GM21367 (cell line): ENCODE measurements around the gene MRPL12.

Source experiments
- ATAC-seq: cut with Tn5 transposase; IDR thresholded peaks from one replicate; pipeline ENCODE4 v1.9.1; 2021; ENCODE audit not compliant: unreplicated experiment

The MRPL12 gene

DNA sequence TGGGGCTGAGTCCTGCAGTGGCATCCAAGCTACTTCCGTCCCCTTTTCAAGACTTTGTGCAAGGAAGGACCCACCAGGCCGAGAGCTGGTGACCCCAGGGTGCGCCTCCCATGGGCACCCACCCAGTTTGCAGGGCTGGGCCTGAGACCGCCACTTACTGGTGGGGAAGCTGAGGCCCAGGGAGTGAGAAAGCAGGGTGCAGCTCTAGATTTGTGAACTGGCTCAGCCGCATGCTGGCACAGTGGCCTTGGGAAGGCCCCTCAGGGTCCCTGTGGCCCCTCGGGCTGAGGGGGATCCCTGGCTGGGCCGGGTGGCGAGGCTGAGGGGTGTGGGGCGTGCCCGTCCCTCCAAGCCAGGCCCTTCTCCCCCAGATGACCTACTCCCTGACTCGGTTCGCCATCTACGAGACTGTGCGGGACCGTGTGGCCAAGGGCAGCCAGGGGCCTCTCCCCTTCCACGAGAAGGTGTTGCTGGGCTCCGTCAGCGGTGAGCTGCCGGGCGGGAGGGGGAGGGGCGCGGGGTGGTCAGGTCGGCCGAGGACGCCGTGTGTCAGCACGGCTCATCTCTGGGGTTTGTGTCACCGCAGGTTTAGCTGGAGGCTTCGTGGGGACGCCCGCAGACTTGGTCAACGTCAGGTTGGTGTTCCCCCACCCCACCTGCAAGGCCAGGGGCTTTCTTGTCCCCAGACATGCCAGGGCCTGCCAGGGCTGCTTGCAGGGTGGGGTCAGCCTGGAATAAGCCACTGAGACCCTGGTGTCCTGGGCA is 12.1 kb downstream of the MRPL12 start:
- no peak for ATAC-seq

DNA sequence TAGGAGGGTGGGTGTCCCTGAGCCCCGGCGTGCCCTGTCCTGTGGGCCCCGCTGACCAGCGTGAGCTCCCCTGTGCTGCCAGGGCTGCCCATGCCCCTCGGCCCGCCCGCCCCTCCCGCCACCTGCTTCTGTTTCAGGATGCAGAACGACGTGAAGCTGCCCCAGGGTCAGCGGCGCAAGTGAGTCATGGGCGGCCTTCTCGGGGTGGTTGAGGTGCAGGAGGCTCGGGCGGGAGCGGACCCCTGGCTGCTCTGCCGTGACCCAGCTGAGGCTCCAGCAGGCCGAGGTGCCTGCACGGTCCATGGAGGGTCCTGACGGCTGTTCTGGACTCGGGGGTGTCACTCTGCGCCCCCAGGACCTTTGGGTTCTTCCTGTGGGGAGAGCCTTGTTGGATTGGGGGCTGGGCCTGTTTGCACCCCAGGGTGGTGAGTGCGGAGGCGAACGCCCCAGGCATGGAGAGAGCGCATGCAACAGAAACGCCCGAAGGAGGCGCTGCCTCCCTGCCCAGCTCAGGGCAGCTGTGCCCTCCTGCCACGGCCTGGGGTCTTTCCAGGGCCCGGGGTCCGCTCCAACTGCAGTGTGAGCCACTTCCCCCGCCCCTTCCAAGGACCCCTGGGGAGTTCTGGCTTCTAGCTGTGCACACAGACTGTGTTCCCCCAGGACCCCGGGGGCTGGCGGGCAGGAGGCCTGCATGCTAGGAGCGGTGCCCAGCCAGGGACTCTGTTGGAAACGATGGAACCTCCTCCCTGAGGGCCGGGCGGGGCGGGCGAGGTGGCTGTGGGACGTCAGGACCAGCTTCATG is 12.9 kb downstream of the MRPL12 start:
- no peak for ATAC-seq

DNA sequence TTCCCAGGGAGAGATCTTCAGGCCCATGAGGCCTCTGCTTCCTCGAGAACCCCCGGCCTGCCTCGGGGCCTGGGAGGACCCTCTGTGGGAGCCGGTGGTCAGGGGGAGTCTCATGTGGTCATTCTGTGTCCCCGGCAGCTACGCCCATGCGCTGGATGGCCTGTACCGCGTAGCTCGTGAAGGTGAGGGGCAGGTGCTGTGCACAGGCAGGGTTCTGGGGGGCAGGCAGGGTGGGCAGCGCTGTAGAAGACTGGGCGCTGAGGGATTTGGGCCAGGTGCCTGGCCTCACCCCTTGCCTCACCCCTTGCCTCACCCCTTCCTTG is 13.5 kb downstream of the MRPL12 start:
- no peak for ATAC-seq

DNA sequence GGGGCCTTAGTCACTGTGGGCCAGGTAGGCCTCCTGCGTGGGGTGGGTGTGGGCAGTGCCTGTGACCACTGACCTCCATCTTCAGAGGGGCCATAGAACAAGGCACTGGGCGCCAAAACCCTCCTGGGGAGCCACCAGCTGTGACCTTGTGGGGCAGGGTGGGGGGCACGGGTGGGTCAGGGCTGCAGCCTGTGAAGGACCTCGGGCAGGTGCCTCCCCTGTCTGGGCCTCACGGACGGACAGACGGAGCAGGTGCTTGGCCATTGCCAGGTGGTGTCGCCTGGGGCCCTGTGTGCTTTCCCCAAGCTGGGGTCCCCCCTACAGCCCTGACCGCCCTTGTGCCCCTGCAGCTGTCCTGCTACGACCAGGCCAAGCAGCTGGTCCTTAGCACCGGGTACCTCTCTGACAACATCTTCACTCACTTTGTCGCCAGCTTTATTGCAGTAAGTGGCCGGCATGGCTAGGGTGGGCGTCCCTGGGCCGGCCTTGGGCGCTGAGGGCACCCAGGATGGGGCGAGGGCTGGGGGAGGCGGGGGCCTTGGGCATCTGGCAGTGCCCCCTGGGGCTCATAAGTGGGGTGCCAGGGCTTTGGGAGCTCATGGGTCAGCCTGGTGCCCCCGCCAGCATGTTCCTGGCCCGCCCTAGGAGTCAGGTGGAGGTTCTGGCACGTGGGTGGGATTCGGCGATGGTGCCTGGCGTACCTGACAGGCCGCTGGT is 14.0 kb downstream of the MRPL12 start:
- no peak for ATAC-seq

DNA sequence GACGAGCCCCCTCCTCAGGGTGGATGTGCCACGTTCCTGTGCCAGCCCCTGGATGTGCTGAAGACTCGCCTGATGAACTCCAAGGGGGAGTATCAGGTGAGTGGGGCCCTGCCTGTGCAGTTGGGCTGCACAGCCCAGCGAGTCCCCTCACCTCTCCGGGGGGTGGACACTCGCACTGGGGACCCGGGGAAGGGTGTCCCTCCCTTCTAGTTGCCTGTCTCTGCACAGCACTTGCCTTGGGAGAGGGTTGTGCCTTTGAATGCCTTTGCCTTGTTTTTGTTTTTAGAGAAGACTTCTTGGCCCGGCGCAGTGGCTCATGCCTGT is 14.6 kb downstream of the MRPL12 start:
- ATAC-seq: no peak

DNA sequence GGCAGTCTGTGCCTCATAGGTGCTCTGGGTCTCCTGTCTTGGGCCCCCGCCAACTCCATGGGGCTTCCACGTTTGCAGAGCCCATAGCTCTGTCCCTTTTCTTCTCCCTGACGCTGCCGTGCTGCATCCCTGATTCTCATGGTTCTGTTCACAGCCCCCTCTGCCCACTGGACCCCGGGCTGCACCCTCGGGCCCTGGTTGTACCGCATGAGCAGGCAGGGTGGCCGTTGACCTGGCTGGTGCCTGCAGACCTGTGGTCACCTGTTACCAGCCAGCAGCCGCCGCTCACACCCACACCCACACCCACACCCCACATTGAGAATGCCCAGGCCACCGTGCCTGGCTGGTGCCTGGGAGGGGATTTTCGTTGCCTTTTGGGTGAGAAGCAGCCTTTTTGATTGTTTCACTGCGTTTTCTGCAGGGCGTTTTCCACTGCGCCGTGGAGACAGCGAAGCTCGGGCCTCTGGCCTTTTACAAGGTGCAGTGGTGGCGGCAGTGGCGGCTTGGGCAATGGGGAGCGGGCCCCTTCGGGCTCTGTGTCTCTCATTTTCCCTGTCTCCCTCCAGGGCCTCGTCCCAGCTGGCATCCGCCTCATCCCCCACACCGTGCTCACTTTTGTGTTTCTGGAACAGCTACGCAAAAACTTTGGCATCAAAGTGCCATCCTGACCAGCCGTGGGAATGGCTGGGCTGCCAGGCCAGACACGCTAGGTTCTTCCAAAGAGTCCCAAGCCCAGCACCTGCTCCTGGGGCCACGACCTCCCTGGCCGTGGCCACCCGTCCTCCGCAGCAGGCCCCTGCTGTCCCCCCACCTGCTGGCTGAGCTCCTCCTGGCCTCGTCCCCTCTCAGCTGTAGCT is 16.5 kb downstream of the MRPL12 start:
- no peak for ATAC-seq

DNA sequence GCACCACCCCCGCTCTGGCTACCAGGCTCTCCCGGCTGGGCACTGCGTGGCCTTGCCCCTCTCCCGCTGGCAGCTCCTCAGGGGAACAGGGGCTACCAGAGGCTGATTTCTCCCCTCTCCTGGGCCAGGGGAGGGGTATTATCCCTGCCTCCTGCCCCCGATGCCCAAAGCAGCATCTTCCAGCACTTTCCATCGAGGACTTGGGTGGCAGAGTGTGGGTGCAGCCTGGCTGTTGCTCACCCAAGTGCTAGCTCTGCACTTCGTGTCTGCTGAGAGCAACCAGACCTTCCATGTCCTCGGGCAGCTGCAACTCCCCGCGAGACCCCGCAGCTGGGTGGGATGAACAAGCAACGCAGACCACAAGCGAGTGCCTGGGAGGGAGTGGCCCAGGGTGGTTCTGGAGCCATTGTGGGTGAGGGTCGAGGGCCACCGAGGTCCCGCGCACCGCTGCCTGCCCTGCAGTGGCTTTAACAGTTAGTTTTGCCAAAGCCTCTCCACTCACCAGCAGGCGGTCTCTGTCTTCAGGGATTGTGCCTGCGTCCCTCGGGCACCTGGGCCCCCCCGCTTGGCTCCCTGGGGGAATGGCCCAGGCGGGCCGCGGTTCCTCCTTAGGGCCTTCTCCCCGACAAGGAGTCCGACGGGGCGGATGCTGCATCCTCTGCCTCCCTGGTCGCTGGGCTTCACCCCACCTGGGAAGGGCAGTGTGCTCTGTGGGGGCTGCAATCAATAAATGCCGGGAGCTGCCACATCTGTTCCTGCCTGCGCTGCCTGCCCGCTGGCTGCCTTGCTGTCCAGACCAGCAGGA is 17.3 kb downstream of the MRPL12 start:
- ATAC-seq: no peak

DNA sequence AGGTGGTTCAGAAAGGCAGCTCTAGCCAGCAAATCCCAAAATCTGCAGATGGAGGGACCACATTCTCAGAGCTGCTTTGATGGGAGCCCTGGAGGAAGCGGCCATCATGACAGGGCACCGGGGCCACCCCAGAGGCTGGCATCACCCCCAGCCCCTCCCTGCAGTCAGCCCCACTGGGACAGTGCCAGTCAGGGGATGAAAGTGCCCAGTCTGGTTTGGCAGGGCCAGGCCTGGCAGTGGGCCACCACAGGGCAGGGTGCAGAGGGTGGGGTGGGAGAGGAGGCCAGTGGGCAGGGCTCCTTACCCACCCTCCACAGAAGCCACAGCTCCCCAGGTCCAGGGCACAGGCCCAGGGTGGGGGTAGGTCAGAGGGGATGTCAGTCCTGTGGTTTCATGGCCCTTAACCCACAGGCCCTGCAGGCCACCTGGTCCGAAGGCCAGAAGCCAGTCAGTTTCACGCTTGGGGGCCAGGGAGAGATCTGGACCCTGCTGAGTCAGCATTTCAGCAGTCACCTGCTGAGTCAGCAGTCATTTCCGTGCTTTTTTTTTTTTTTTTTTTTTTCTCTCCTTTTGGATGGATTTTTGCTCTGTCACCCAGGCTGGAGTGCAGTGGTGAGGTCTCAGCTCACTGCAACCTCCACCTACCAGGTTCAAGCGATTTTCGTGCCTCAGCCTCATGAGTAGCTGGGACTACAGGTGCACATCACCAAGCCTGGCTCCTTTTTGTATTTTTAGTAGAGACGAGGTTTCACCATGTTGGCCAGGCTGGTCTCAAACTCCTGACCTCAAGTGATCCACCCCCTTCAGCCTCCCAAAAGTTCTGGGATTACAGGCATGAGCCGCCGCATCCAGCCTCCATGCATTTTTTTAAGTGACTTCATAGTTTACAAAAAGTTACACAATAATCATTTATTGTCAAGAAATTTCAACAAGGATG is 19.3 kb downstream of the MRPL12 start:
- no peak for ATAC-seq

DNA sequence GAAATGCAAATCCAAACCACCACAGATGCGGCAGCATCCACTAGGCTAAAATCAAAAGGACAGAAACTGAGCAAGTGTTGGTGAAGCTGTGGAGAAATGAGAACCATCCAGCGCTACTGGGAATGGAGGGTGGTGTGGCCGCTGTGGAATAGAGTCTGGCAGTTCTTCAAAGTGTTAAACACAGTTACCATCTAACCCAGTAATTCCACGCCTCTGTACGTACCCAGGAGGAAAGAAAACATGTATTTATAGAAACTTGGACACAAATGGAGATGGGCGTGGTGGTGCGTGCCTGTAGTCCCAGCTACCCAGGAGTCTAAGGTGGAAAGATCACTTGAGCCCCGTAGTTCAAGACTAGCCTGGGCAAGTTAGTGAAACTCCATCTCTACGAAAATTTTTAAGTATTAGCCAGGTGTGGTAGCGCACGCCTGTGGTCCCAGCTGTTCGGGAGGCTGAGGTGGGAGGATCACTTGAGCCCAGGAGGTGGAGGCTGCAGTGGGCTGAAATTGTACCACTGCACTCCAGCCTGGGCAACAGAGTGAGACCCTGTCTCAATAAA is 20.6 kb downstream of the MRPL12 start:
- ATAC-seq: no peak

DNA sequence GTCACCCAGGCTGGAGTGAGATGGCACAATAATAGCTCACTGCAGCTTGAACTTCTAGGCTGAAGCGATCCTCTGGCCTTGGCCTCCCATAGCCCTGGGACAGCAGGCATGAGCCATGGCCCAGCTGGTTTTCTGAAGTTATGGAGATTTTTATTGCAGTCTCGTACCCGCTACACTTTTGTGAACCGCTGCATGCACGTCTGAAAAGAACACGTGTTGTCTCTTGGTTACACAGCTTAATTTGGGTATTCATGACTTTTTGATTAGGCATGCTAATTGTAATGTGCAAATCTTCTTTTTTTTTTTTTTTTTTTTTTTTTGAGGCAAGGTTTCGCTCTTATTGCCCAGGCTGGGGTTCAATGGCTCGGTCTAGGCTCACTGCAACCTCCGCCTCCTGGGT is 22.3 kb downstream of the MRPL12 start:
- no peak for ATAC-seq

DNA sequence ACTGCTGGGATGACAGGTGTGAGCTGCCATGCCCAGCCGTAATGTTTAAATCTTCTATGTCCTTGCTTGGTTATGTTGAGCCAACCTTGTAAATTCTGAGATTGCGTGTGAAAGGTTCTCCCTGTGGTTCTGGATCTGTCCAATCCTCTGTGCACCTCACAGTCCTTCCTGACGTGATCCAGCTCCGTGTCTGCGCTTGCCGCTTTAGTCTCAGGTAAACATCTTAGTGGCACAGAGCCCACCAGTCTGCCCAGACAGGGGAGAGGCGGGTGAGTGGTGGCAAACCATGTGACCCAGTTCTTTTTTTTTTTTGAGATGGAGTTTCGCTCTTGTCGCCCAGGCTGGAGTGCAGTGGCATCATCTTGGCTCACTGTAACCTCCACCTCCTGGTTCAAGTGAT is 22.8 kb downstream of the MRPL12 start:
- no peak for ATAC-seq

DNA sequence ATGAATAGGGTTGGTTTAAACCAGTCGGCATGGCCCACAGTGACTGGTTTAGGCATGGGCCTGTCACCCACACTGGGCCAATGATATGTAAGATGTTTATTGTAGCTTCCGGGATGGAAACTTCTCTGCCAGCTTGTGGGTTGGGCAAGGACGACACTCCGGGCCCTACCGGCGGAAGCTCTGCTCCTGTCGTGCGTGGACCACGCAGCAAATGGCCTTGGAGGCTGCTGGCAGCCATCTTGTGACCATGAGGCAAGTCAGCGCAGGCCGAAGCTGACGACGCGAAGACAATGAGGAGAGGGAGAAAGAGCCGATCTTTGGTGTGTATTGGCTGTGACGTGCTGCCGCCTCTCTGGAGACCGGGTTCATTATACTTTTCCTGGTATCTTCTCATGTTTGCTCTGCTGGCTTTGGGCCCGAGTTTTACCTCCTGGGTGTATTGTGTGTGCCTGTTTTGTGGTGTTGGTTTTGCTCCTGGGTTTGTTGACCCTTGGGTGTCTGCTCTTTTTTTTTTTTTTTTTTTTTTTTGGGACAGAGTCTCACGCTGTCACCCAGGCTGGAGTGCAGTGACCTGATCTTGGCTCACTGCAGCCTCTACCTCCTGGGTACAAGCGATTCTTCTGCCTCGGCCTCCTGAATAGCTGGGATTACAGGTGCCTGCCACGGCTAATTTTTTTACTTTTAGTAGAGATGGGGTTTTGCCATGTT is 24.3 kb downstream of the MRPL12 start:
- no peak for ATAC-seq

DNA sequence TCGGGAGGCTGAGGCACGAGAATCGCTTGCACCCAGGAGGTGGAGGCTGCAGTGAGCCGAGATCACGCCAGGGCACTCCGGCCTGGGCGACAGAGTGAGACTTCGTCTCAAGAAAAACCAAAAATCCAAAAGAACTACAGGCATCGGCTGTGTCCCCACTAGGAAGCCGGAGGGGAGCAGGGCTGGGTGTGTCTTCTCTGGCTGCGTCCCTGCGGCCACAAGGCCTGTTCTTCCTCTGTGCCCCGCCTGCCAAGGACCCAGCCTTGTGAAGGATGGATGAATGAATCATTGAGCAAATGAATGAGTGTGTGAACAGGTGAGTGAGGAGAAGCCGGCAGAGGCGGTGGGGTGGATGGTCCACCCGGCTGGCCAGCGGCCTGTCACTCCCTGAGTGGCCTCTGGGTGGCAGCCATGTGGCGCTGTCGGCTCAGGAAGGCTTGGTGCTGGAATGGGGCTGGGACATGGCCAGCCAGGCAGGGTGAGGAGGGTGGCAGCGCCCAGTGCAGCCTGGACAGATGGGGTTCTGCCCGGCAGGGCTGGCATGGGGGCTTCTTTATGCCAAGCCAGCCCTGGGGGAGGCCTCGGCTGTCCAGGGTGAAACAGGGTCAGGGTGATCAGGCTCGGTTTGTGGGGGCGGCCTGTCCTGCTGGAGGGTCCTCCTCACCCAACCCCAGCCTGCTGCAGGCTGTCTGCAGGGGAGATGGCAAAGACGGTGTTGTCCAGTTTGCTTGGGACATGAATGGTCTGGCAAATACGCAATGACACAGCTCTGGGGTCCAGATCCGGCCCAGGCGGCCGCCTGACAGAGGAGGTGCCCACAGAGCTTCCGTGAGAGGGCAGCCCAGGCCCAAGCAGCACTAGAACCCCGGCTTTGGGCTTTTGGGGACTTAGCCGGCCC is 30.6 kb downstream of the MRPL12 start:
- ATAC-seq: no peak

DNA sequence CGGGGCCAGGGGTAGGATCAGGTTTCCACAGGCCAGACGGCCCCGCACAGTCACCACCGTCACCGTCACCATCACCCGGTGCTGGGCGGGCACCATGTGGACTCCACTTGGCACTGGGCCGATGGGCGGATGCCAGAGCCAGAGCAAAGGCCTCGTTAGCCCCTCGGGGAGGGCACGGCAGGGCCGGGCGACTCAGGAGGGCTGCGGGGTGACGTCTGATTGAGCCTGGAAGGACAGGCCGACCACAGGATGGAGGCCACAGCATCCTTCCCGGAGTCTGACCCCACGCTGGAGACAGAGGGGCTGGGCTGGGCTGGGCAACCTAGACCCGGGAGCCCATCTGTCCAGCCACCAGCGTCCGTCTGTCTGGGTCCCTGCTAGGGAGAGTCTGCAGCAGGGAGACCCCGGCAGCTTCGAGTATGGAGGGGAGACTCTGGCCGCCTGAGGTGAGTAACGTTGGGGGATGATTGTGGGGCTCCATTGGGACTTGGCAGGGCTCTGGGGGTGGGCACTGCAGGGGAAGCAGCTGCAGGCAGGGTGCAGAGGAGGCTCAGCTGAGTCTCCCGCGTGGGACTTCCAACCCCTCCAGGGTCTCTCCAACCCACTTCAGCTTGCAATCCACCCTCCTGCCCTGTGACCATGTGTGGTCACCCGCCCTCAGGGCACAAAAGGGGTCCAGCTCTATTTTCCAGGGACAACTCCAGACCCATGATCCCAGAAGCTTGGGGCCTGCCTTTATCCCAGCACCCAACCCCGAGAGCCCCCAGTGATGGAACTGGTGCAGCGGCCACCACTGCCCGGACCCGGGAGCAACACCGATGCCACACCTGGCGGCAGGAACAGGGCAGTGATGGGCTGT is 31.5 kb downstream of the MRPL12 start:
- ATAC-seq: no peak

DNA sequence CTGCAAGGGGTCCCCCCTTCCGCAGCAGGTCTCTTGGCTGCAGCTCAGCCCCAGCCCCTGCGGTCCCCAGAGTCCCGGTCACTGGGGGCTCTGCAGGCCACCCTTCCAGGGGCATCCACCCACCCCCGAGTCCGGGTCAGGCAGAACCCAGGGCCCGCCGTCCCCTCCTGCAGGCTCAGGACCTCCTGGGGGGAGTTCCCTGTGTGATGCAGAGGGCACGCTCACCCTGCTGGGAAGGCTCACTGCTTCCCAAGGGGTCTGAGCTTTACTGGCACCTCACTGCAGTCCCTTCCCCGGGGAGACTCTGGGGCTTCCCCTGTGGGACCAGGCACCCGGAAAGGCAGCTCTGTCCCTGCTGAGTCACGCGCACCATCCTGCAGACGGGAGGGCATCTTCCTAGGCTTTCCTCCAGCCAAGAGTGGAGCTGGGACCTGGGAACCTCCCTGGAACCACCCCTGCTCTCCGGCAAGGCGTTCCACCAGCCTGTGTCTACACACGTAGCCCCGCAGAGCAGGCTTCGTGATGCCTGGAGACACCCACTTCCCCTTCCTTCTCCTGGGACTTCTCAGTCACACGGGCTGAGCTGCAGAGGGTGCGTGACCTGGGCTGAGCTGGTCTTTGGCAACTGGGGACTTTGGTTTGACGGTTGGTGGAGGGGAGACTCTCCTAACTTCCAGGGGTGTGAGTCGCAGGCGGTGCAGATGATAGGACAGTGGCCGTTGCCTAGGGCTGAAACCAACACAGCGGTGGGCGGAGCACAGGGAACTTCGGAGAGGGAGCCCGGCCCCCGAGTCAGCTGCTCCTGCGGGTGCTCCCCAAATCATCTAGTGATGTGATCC is 32.3 kb downstream of the MRPL12 start:
- no peak for ATAC-seq
